NCI-H187 (cell line): ENCODE results near the gene EIPR1.

Source experiments
- DNase-seq, 2 experiments: peaks; one replicate each; lab custom pipeline; 2025; lab: John Stamatoyannopoulos, UW

EIPR1 gene

GRCh38 chr2:3267869-3268704 lies 109.5 kb downstream of the EIPR1 start:
- DNase-seq = no peak

GRCh38 chr2:3266925-3267867 lies 110.4 kb downstream of the EIPR1 start:
- DNase-seq = no peak

DNA sequence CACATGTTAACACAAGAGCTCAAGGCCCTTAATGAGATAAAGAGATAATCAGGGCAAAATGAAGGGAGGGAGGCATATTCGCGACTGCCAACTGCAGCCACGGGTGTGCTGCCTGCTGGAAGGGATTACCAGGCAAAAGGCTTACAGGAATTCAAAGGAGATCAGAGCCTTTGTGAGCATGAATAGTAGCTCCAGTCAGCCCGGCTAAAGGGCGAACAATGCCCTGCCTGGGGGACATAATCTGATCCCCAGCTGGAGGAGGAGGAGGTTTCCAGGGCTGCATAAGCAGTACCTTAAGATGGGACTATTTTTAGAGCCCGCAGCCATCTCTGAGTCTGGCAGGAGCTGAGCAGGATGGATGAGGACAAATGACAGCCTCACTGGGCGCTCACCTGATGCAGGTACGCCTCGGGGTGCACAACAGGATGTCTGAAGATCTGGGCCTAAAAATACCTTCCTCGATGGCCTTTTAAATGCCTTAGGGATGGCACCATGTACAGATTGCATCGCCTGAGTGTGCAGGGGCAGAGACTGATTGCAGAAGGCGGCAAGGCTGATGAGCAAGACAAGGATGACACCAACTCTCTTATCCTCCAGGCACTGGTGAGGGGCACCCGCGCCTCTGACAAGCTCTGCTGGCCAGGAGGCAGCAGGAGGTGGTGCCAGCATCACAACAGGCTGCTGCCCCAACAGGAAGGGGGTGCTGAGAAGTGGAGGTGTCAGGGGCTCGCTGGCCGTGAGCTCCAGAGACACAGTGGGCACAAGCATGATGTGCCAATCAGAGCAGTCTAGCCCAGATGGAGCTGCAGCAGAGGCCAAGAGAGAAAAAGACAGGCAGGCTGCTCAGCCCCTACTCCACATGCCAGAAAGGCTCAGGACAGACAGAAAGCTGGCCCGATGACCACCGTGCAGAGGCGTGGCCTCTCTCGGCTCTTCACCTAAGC lies 111.4 kb downstream of the EIPR1 start:
- no peak for DNase-seq

DNA sequence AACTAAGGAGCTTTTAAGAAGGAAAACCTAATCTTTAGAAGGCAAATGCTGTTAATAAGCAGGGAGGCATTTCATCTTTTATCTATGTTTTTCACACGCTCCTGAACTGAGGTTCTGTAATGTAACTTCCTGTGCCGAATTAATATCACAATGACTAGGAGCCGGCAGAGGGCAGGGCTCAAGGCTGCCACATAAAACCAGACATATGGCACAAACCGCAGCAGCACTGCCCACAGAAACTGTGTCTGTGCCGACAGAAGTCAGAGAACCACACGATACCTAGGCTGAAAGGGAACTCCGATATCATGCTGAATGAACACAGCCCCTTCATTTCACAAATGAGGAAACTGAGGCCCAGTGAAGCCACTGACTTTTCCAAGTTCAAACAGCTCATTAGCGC lies 112.1 kb downstream of the EIPR1 start:
- DNase-seq = no peak

GRCh38 chr2:3264010-3264744 lies 113.4 kb downstream of the EIPR1 start:
- DNase-seq = no peak

DNA sequence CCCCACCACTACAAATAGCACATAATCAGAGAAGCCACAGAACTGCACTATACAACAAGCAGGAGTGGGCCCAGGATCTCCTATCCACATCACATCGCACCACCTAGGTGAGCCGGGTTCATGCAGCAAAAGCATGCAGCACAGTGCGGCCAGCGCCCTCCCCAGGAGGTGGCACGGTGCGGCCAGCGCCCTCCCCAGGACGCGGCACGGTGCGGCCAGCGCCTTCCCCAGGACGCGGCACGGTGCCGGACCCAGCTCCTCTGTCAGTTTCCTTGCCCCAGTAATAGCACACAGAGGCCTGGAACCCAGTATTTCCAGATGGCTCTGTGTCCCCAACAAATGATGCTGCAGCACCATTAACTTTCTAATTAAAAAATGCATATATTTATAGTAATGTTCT lies 114.1 kb downstream of the EIPR1 start:
- no peak for DNase-seq

GRCh38 chr2:3262437-3263388 lies 114.9 kb downstream of the EIPR1 start:
- DNase-seq = no peak

- DNase-seq = no peak
Measured at GRCh38 chr2:3261511-3261910, 116.1 kb downstream of the EIPR1 start.

GRCh38 chr2:3260959-3261358 lies 116.7 kb downstream of the EIPR1 start:
- DNase-seq = no peak

- DNase-seq = no peak
Measured at GRCh38 chr2:3257826-3258225, 119.8 kb downstream of the EIPR1 start.

DNA sequence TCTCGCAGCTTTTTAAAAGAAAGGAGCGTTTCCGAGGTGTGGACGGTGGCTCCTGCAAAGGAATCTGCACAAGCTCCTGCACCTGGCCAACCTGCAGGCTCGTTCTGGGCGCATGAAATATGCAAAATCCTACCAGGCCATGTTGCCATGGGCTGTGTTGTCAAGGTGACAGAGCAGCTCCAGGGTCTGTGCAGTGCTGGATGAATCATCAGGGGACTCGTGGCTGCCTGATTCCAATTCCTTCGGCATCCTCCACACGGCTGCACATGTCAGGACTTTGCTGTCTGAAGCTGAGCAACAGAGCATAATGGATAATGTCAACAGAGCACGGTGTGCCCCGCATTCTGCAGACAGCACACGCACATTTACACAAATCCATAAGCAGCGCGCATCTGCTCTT lies 120.5 kb downstream of the EIPR1 start:
- no peak for DNase-seq

GRCh38 chr2:3256605-3257004 lies 121.0 kb downstream of the EIPR1 start:
- no peak for DNase-seq

GRCh38 chr2:3256157-3256556 lies 121.5 kb downstream of the EIPR1 start:
- DNase-seq = no peak

DNA sequence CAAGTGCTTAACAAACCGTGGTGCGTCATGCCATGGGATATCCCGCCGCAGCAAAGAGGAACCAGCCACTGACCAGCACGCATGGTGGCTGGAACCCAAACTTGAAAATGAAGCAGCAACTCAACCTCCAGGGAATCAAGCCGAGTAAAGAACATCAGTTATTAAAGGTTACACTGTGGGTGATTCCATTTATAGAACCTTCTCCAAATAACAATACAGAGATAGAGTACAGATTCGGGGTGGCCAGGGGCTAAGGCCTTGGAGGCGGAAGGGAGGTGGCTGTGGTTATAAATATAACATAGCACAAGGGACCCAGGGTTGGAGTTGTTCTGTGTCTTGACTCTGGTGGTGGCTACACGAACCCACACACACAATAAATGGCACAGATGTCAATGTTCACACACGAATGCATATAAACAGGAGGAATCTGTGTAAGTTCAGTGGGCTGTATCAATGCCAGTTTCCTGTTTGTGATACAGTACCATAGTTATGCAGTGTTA lies 123.1 kb downstream of the EIPR1 start:
- no peak for DNase-seq

DNA sequence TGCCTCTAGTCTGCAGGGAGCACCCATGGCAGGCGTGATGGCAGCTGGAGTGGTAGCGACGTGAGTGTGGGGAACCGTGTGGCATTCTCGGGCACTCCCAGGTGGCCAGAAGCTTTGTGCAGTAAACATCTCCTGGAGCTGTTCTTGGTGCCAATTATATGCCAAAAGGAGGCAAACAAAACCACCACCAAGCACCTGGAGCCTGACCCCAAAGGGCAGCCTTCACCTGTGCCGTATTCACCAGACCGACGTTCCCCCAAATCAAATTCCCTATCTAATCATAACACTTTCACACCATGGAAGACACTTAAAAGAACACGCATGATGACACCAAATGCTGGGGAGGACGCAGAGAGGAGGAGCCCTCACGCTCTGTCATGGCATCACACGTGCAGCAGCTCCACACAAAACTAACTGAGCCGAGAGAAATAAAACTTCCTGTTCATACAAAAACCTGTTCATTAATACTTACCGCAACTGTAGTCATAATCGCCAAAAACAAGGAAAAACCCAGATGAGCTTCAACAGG lies 123.6 kb downstream of the EIPR1 start:
- no peak for DNase-seq

- no peak for DNase-seq
Measured at GRCh38 chr2:3251946-3252345, 125.7 kb downstream of the EIPR1 start.

GRCh38 chr2:3249476-3249962 lies 128.1 kb downstream of the EIPR1 start:
- DNase-seq = no peak

DNA sequence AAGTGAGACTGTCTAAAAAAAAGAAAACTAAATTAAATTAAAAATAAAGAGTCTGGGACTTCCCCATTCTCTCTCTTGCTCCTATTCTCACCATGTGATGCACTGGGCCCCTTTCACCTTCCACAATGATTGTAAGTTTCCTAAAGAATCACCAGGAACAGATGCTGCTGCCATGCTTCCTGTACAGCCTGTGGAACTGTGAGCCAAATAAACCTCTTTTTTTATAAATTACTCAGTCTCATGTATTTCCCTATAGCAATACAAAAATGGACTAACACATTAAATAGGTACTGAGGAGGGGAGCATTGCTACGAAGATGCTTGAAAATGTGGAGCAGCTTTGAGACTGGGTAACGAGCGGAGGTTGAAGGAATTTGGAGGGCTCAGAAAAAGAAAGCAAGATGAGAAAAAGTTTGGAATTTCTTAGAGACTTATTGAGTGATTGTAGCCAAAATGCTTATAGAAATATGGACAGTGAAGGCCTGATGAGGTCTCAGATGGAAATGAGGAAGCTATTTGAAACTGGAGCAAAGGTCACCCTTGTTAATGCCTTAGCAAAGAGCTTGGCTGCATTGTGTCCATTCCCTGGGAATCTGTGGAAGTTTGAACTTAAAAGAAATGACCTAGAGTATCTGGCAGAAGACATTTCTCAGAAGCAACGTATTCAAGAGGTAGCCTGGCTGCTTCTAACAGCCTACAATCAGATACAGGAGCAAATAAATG lies 128.7 kb downstream of the EIPR1 start:
- DNase-seq = no peak
